Measurements from ENCODE around the gene HPCAL1.

HPCAL1 gene

GRCh38 chr2:10471046-10471571 lies 168.4 kb downstream of the HPCAL1 start:
- H3K4me3 ChIP-seq (replicated peaks in 1 of 2; ENCODE audit: low read depth in 2 of 2, low read length in 2 of 2) = no peak overlapping the region
- no peak for DNase-seq (ENCODE audit: low read depth in 2 of 2)
- no peak for TF ChIP-seq CTCF (IDR thresholded peaks at IDR 0.05; ENCODE audit: low read depth, low read length)

GRCh38 chr2:10471955-10472354 lies 169.3 kb downstream of the HPCAL1 start:
- no peak for TF ChIP-seq CTCF (IDR thresholded peaks at IDR 0.05; ENCODE audit: low read depth, low read length)
- no peak for DNase-seq (ENCODE audit: low read depth in 2 of 2)
- H3K4me3 ChIP-seq (replicated peaks in 1 of 2; ENCODE audit: low read depth in 2 of 2, low read length in 2 of 2) = no peak overlapping the region

- no peak for DNase-seq (ENCODE audit: low read depth in 2 of 2)
- TF ChIP-seq CTCF (IDR thresholded peaks at IDR 0.05; ENCODE audit: low read depth, low read length) = no peak
These were observed 170.5 kb downstream of the HPCAL1 start for GRCh38 chr2:10473121-10473756.

GRCh38 chr2:10475221-10475722 lies 172.6 kb downstream of the HPCAL1 start:
- DNase-seq (ENCODE audit: low read depth in 2 of 2) = no peak
- no peak overlapping the region for H3K4me3 ChIP-seq (replicated peaks in 1 of 2; ENCODE audit: low read depth in 2 of 2, low read length in 2 of 2)
- TF ChIP-seq CTCF (IDR thresholded peaks at IDR 0.05; ENCODE audit: low read depth, low read length) = no peak

More at GRCh38 chr2:10473121-10473756, 170.5 kb downstream of the HPCAL1 start:
- no peak overlapping the region for H3K4me3 ChIP-seq (replicated peaks in 1 of 2; ENCODE audit: low read depth in 2 of 2, low read length in 2 of 2)

- DNase-seq (ENCODE audit: low read depth in 2 of 2) = no peak
- no peak for TF ChIP-seq CTCF (IDR thresholded peaks at IDR 0.05; ENCODE audit: low read depth, low read length)
- H3K4me3 ChIP-seq (replicated peaks in 1 of 2; ENCODE audit: low read depth in 2 of 2, low read length in 2 of 2) = no peak overlapping the region
These were observed 173.3 kb downstream of the HPCAL1 start for GRCh38 chr2:10475811-10476660.

GRCh38 chr2:10476723-10477442 lies 174.2 kb downstream of the HPCAL1 start:
- TF ChIP-seq CTCF (IDR thresholded peaks at IDR 0.05; ENCODE audit: low read depth, low read length) = no peak
- H3K4me3 ChIP-seq (replicated peaks in 1 of 2; ENCODE audit: low read depth in 2 of 2, low read length in 2 of 2) = no peak overlapping the region
- DNase-seq (ENCODE audit: low read depth in 2 of 2) = no peak
